Endodermal cell (in vitro differentiated cells): ENCODE results near the gene S100A10. TPM values are rescaled to one million over a fixed set of nuclear protein-coding genes. Genes with fewer than 3 reads are reported as not detected.

Source experiments
- DNase-seq: peaks from one replicate; pipeline ENCODE4 v3.0.0-alpha.2; 2017
- H3K27ac ChIP-seq: 2 replicates; pipeline ENCODE4 v1.5.1; 2013; ENCODE audit warnings: mild to moderate bottlenecking, low read depth, low read length, moderate library complexity
- H3K27me3 ChIP-seq: 2 replicates; pipeline ENCODE4 v1.6.1; 2013; ENCODE audit warnings: mild to moderate bottlenecking, low read length, moderate library complexity; ENCODE audit not compliant: insufficient read depth, control insufficient read depth, poor library complexity, severe bottlenecking
- H3K36me3 ChIP-seq: 2 replicates; pipeline ENCODE4 v1.7.0; 2013; ENCODE audit warnings: mild to moderate bottlenecking, low read length, moderate library complexity; ENCODE audit not compliant: control insufficient read depth, insufficient read depth
- H3K4me1 ChIP-seq: one replicate; pipeline ENCODE4 v1.7.0; 2013; ENCODE audit warnings: low read length; ENCODE audit not compliant: control insufficient read depth, insufficient read depth
- H3K4me3 ChIP-seq: 2 replicates; pipeline ENCODE4 v1.5.1; 2013; ENCODE audit warnings: mild to moderate bottlenecking, low read length, moderate library complexity
- H3K9ac ChIP-seq: 2 replicates; pipeline ENCODE4 v1.6.1; 2013; ENCODE audit warnings: mild to moderate bottlenecking, low read length, moderate library complexity; ENCODE audit not compliant: poor library complexity, severe bottlenecking; ENCODE audit errors: extremely low read depth
- H3K9me3 ChIP-seq: 2 replicates; pipeline ENCODE4 v1.6.1; 2013; ENCODE audit warnings: mild to moderate bottlenecking, low read length, moderate library complexity; ENCODE audit not compliant: control insufficient read depth
- H3K27ac Mint-ChIP-seq: 2 replicates; pipeline ENCODE4 v1.8.0; 2020; ENCODE audit warnings: mixed read lengths
- H3K27me3 Mint-ChIP-seq: 2 replicates; pipeline ENCODE4 v1.8.0; 2021; ENCODE audit warnings: mild to moderate bottlenecking, mixed read lengths; ENCODE audit not compliant: insufficient read depth
- H3K36me3 Mint-ChIP-seq: 2 replicates; pipeline ENCODE4 v1.8.0; 2020; ENCODE audit warnings: low read depth, mixed read lengths
- H3K4me1 Mint-ChIP-seq: 2 replicates; pipeline ENCODE4 v1.8.0; 2020; ENCODE audit warnings: mixed read lengths
- H3K4me3 Mint-ChIP-seq: 2 replicates; pipeline ENCODE4 v1.8.0; 2020; ENCODE audit warnings: mild to moderate bottlenecking, moderate library complexity, mixed read lengths
- H3K9me3 Mint-ChIP-seq: 2 replicates; pipeline ENCODE4 v1.8.0; 2020; ENCODE audit warnings: mild to moderate bottlenecking, mixed read lengths
- WGBS, 2 experiments: methylation state at CpG; one replicate each; pipeline versions ENCODE4 v1.1.5 to v1.1.7; 2013; ENCODE audit warnings: missing lambda C conversion rate in 2 of 2, mixed read lengths in 1 of 2; ENCODE audit not compliant: insufficient coverage in 1 of 2, insufficient read length in 1 of 2; 5-methylcytosine and 5-hydroxymethylcytosine counted together
- total RNA-seq, 2 donors: library from RNA; stranded (reverse); fragmentation: NEBNext Ultra II Directional in 1 of 2; extraction: Animal tissue kit (Norgen Biotek cat#: 25700) in 1 of 2; gene quantifications; 2 replicates in 1 of 2; 3 replicates in 1 of 2; pipeline ENCODE4 v1.2.1, GENCODE V29; 2021
- TF ChIP-seq, protein P1 (sequence below): fragments of 200-600 bp; sonication (generic); conservative IDR thresholded peaks from 2 replicates; pipeline ENCODE4 v1.5.0; 2021; ENCODE audit warnings: antibody characterized with exemption, mild to moderate bottlenecking

S100A10 gene
- total RNA-seq, 2 donors from 2014 or later = 352 to 880 TPM

DNA sequence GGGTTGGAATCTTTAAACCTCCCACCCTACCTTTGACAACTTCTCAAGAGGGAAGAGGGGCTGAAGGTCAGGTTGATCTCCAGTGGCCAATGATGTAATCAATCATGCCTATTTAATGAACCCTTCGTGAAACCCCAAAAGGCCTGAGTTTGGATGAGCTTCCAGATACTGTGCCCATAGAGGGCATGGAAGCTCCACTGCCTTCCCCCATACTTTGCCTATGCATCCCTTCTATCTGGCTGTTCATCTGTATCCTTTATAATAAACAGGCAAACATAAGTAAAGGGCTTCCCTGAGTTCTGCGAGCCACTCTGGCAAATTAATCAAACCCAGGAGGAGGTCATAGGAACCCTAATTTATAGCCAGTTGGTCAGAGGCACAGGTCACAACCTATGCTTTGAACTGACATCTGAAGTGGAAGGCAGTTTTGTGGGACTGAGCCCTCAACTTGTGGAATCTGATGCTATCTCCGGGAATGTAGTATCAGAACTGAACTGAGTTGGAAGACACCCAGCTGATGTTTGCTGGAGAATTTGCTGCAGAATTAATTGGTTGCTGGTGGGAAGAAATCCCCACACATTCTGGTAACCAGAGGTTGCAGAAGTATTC lies 24.8 kb downstream of the S100A10 start:
- Mint-ChIP-seq H3K4me3 (no peak overlapping the region), H3K9me3 (no peaks in the 10 kb centered on the region), H3K36me3 (no peaks in the 10 kb centered on the region), H3K27ac (no peak overlapping the region), H3K27me3 (peaks cover 35% of the 10 kb centered on the region), H3K4me1 (peaks cover 33% of the 10 kb centered on the region)
- Histone ChIP-seq H3K4me3 (no peak overlapping the region), H3K27ac (no peak overlapping the region), H3K9ac (no peak overlapping the region), H3K27me3 (peaks cover 35% of the 10 kb centered on the region), H3K9me3 (no peaks in the 10 kb centered on the region), H3K36me3 (no peaks in the 10 kb centered on the region), H3K4me1 (peaks cover 16% of the 10 kb centered on the region)
- 85 to 88% methylated on average over 3 of the region's 3 CpGs for WGBS, 2 experiments
- no peak for DNase-seq
- TF ChIP-seq, protein P1, sequence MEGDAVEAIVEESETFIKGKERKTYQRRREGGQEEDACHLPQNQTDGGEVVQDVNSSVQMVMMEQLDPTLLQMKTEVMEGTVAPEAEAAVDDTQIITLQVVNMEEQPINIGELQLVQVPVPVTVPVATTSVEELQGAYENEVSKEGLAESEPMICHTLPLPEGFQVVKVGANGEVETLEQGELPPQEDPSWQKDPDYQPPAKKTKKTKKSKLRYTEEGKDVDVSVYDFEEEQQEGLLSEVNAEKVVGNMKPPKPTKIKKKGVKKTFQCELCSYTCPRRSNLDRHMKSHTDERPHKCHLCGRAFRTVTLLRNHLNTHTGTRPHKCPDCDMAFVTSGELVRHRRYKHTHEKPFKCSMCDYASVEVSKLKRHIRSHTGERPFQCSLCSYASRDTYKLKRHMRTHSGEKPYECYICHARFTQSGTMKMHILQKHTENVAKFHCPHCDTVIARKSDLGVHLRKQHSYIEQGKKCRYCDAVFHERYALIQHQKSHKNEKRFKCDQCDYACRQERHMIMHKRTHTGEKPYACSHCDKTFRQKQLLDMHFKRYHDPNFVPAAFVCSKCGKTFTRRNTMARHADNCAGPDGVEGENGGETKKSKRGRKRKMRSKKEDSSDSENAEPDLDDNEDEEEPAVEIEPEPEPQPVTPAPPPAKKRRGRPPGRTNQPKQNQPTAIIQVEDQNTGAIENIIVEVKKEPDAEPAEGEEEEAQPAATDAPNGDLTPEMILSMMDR = no peak

DNA sequence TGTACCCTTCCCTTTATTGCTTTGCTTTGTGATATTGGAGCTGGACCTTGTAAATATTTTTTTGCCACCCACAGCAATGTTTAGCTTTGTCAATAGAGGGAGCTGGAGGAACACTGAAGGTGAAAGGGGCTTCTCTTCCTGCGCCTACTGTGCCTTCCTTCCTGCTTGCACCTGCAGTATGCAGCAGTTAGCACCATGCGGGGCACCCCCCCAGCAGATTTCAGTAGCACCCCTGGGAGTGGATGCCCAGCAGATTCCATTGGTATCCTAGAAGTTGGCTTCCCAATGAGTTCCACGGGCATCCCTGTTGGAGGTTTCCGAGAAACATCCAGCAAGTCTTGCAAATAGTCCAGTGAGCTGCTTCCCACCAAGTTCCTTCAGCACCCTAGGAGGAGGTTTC lies 25.6 kb downstream of the S100A10 start:
- Histone ChIP-seq H3K27me3 (peaks cover 43% of the 10 kb centered on the region), H3K9ac (no peak overlapping the region), H3K4me3 (no peak overlapping the region), H3K27ac (no peak overlapping the region), H3K9me3 (no peaks in the 10 kb centered on the region), H3K36me3 (no peaks in the 10 kb centered on the region), H3K4me1 (peaks cover 16% of the 10 kb centered on the region)
- Mint-ChIP-seq H3K4me3 (no peak overlapping the region), H3K9me3 (no peaks in the 10 kb centered on the region), H3K36me3 (no peaks in the 10 kb centered on the region), H3K27ac (no peak overlapping the region), H3K27me3 (peaks cover 42% of the 10 kb centered on the region), H3K4me1 (peaks cover 29% of the 10 kb centered on the region)
- TF ChIP-seq, protein P1 = peak; percentile 84
- DNase-seq = peak; percentile 78
- WGBS, 2 experiments = 53 to 56% methylated on average over 4 of the region's 4 CpGs

DNA sequence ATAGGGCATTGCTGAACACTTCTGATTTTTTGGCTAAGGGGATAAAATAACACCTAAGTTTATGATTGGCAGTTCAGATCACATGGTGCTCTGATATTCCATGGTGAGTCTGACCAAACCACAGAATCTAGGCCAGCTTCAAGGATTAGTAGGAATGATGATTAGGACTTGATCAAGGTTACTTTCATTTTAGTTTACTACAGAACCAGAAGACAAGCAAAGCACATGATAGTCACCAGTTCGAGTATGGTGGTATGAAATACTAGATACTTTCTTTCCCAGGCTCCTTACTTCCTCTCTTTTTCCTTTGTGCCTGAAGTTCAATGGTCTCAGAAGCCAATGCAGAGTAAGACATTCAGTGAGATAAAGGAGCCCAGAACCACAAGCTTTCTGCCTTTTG lies 26.6 kb downstream of the S100A10 start:
- H3K27me3 ChIP-seq = peaks cover 51% of the 10 kb centered on the region
- Mint-ChIP-seq H3K27ac (no peak overlapping the region), H3K36me3 (no peaks in the 10 kb centered on the region), H3K27me3 (peaks cover 50% of the 10 kb centered on the region), H3K4me3 (no peak overlapping the region), H3K9me3 (no peaks in the 10 kb centered on the region), H3K4me1 (peaks cover 21% of the 10 kb centered on the region)
- whole genome bisulfite sequencing, 2 experiments = 100% methylated on average over 1 of the region's 1 CpG
- H3K4me1 ChIP-seq = peaks cover 12% of the 10 kb centered on the region
- no peak for DNase-seq
- no peak overlapping the region for H3K27ac ChIP-seq
- TF ChIP-seq, protein P1 = no peak
- H3K4me3 ChIP-seq = no peak overlapping the region
- H3K36me3 ChIP-seq = no peaks in the 10 kb centered on the region
- H3K9me3 ChIP-seq = no peaks in the 10 kb centered on the region
- H3K9ac ChIP-seq = no peak overlapping the region
